HS-27A (cell line): ENCODE results near the gene PPP1R13B.
"Not testable (repeated sequence)": the region's sequence is repeated elsewhere in the genome, so short reads cannot be mapped to it uniquely, and the experiment has no call there.

Source experiments
- DNase-seq: peaks from one replicate; pipeline ENCODE4 v3.0.0-alpha.2; 2012; ENCODE audit warnings: low read depth, missing footprints

PPP1R13B gene

GRCh38 chr14:103858063-103858781 lies 10.8 kb upstream of the PPP1R13B start:
- no peak for DNase-seq

- DNase-seq = no peak
Measured at GRCh38 chr14:103857256-103857655, 9.9 kb upstream of the PPP1R13B start.

- DNase-seq = no peak
Measured at GRCh38 chr14:103856607-103857006, 9.2 kb upstream of the PPP1R13B start.

DNA sequence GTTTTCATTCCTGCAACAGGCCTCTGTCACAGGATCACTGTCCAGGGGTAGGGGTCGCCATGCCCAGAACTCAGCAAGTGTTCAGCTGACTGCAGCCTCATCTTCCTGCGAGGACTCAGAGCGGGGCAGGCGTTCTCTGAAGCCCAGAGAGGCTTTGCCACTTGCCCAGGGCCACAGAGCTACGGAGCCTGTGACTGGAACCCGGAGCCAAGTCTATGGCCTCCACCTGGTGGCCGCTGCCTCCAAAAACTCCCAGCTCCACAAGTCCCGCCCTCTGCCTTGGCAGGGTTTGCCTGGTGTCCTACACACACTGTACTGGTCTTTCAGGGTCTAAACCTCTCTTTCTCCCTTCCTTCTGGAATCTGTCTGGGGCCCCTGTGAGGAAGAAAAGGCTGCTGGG lies 8.7 kb upstream of the PPP1R13B start:
- DNase-seq = no peak

GRCh38 chr14:103855734-103856095 lies 8.3 kb upstream of the PPP1R13B start:
- DNase-seq = no peak

DNA sequence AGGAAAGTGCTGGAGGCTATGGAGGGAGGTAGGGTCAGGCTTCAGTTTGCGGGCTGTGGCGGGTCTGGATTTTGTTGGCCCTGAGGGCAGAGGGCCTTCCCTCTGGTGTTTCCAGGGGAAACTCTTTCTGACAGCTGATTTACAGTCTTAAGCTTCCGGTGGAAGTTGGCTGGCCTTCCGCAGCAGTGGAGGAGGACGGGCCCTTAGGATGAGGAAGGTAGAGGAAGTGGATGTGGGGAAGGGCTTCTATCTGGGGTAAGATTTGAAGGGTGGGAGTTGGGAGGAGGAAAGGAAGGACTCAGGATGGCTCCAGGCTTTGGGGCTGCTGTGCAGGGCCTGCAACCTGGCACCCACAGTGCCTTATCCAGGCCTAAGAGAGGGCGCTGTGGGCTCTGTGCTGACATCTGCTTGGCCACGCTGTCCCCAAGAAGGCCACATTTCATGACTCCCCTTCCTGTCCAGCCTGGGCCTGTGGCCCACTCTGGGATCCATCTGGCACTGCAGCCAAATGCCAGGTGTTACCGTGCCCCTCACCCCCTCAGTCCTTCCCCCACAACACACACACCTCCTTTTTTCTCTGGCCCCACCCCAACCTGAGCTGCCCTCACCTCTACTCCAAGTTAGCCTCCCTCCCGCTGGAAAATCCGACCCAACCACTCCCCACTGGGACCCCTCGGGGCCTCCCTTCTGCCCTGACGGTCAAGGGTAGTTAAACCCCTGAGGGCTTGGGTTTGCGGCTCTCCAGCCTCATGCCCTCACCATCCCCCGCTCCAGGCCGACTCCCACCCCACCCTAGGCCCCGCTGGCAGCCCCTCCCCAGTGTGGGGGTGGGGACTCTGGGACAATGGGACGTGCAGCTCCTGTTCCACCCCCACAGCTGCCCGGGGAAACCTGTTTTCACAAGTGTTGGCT lies 7.7 kb upstream of the PPP1R13B start:
- DNase-seq = no peak

- DNase-seq = no peak
Measured at GRCh38 chr14:103854017-103854808, 6.8 kb upstream of the PPP1R13B start.

DNA sequence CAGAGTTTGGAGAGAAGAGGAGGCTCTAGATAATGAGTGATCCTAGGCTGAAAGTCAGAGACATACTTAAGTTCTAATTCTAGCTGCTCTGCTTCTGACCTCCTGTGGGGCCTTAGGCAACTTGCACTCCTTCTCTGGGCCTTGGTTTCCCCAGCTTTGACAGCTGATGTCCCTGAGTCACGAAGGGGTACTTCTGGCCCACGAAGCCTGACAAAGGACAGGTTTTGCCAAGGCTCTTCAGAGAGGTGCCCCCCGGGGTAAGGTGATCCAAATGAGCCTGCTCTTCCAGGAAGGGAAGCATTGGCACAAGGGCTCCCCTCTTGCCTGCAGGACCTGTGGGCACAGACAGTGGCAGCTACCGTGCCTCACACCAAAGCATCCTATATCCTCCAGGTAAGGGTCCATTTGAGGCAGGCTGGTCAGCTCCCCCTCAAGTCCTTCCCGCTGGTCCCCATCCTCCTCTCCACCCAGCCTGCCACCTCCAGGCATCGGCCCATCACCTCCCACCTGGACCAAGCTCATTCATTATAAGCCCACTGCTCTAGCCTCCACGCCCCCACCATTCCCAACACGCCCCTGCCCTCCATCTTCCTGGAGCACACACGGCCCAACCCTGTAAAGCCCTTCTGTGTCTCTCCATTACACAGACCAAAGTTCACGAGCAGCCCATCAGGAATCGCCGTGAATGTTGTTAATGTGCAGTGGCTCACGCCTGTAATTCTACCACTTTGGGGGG lies 1.9 kb upstream of the PPP1R13B start:
- no peak for DNase-seq

DNA sequence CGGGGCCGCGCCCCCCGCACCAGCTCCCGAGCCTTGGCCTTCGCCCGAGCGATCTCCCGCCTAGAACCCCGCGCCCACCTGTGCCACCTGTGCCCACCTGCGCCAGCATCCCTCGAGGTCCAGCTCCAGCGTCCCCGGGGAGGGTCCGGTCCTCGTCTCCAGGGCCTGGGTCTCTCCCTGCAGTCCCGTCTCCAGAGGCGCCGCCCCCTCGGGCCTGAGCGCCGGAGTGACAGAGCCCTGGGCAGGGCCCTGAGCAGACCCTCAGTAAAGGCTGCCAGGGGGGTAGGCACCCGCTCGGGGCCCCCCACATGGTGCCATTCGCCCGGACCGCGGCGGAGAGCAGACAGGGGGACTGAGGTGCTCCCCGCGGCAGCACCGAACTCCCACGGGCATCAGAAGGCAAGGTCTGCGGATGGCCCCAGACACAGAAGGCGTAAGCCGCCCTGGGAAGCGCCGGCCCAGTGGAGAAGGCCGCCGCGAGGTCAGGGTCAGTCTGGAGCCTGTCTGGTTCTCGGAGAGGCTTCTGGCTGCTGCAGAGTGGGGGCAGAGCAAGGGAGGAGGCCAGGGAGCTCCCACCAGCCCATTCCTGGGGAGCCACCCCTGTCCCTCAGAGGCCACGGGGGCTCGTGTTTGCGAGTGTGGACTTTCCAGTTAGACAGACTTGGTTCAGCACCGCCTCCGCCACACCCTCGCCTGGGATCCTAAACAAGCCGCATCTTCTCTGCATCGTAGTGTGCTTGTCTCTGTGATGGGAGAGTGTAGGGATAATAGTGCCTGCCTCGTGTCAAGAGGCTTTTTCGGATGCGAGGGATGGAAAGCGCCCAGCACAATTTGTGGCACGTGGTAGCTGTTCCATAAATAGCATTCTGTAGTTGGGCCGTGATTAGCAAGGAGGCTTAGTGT lies 1.1 kb upstream of the PPP1R13B start:
- no peak for DNase-seq

DNA sequence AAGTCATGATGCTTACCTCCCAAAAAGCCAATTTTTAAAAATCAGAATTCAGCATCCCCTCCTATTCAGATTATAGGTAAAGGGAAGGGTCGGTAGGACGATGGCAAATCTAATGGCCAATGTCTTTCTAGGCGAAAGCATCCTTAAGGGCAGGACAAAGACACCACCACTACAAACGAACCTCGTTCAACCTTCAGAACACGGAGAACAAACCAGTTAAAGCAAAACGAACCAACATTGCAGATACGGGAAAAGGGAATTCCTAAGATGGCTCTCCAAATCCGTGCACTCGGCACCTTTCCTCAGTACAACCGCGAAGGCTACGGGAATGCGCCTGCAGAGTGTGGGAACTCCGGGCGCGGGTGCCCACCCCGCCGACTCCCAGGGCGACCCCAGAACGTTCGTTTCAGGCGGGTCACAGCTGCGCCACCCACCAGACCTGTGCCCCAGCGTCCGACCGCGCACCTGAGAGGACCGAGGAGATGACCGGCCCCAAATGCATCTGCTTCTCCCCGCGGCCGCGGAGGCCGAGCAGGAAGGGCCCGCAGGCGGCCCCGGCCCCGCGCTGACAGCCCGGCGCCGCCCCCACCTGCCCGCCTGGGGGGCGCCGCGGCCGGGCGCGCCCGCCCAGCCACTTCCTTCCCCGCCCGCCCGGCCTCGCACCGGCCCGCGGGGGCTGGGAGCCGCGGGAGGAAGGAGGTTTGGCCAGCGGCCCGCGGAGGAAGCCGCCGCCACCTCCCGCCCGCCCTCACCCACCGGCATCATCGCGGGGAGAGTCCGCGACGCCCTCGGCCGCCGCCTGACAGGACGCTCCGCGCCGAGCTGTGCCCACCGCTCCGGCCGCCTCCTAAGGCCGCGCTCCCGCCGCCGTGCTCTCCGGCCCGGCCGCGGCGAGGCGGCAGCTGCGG lies 578 bp downstream of the PPP1R13B start:
- DNase-seq = no peak

GRCh38 chr14:103846097-103846496 lies 1.3 kb downstream of the PPP1R13B start:
- DNase-seq = no peak

DNA sequence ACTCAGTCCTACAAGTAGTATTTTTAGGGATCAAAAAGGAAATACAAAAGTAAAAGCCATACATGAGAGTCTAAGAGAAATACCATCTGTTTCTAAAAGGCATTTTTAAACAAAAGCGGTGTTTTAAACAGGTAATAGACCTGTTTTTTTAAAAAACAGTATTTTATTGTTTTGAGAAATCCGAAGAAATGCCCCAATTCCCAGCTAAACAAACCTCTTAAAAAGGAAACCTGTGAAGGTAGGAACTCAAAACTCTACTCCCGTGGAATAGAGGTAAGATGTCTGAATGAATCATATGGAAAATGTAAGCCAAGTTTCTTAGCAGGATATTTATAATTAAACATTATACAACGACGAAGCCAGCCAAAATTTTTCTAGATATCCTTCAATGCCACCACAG lies 2.0 kb downstream of the PPP1R13B start:
- no peak for DNase-seq

GRCh38 chr14:103841265-103841664 lies 6.1 kb downstream of the PPP1R13B start:
- not testable (repeated sequence) for DNase-seq

- no peak for DNase-seq
Measured at GRCh38 chr14:103840014-103840413, 7.4 kb downstream of the PPP1R13B start.

- DNase-seq = no peak
Measured at GRCh38 chr14:103839579-103839978, 7.8 kb downstream of the PPP1R13B start.

DNA sequence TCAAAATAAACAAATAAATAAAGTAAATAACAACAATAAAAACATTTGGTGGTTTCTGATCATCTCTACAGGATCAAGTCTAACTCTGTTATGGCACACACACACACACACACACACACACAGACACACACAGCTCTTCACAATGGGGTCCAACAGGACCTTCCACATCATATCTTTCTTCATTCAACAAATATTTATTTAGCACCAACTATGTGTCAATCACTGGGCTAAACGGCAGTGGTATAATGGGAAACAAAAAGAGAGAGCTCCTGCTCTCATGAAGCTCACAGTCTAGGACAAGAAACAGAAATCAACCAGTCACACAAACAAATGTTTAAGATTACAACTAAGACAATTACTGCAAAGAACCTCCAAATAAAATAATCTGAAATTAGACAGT lies 9.3 kb downstream of the PPP1R13B start:
- no peak for DNase-seq

- no peak for DNase-seq
Measured at GRCh38 chr14:103836976-103837725, 10.2 kb downstream of the PPP1R13B start.

DNA sequence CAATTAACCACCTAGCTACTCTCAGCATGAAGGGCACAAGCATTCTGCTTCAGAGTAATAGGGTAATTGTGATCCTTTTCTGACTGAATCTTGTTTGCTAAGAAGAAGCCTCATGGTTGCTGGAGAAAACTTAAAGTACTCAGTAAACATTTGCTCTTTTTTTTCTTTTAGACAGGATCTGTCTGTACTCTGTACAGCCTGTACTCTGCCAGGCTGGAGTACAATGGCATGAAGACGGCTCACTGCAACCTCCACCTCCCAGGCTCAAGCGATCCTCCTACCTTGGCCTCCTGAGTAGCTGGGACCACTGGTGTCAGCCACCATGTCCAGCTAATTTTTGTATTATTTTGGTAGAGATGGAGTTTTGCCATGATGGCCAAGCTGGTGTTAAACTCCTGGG lies 12.4 kb downstream of the PPP1R13B start:
- no peak for DNase-seq

GRCh38 chr14:103833711-103834110 lies 13.7 kb downstream of the PPP1R13B start:
- no peak for DNase-seq
